ENCODE results near the gene RPS6KA4. TPM values are rescaled to one million over a fixed set of nuclear protein-coding genes. Genes with fewer than 3 reads are reported as not detected.

RPS6KA4 gene
- polyA plus RNA-seq, 4 donors, result 10.5 to 15.4 (median 11.5) TPM

GRCh38 chr11:64324692-64325469 is 34.1 kb upstream of the RPS6KA4 start:
- DNase-seq (ENCODE audit: low read depth in 4 of 4, low spot score in 3 of 4), result no peak

- no peak for DNase-seq (ENCODE audit: low read depth in 4 of 4, low spot score in 3 of 4)
Measured at GRCh38 chr11:64327375-64327774, 31.6 kb upstream of the RPS6KA4 start.

- DNase-seq (ENCODE audit: low read depth in 4 of 4, low spot score in 3 of 4), result no peak
Measured at GRCh38 chr11:64327993-64328392, 31.0 kb upstream of the RPS6KA4 start.

- no peak for DNase-seq (ENCODE audit: low read depth in 4 of 4, low spot score in 3 of 4)
Measured at GRCh38 chr11:64330888-64331287, 28.1 kb upstream of the RPS6KA4 start.

GRCh38 chr11:64331569-64332371 is 27.2 kb upstream of the RPS6KA4 start:
- no peak for DNase-seq (ENCODE audit: low read depth in 4 of 4, low spot score in 3 of 4)

GRCh38 chr11:64333556-64333955 is 25.4 kb upstream of the RPS6KA4 start:
- DNase-seq (ENCODE audit: low read depth in 4 of 4, low spot score in 3 of 4), result no peak

GRCh38 chr11:64334764-64335735 is 23.9 kb upstream of the RPS6KA4 start:
- DNase-seq (ENCODE audit: low read depth in 4 of 4, low spot score in 3 of 4), result no peak

- no peak for DNase-seq (ENCODE audit: low read depth in 4 of 4, low spot score in 3 of 4)
Measured at GRCh38 chr11:64337538-64338249, 21.3 kb upstream of the RPS6KA4 start.

GRCh38 chr11:64338716-64339115 is 20.2 kb upstream of the RPS6KA4 start:
- no peak for DNase-seq (ENCODE audit: low read depth in 4 of 4, low spot score in 3 of 4)

- DNase-seq (ENCODE audit: low read depth in 4 of 4, low spot score in 3 of 4), result no peak
Measured at GRCh38 chr11:64339286-64339685, 19.7 kb upstream of the RPS6KA4 start.

- no peak for DNase-seq (ENCODE audit: low read depth in 4 of 4, low spot score in 3 of 4)
Measured at GRCh38 chr11:64339754-64340408, 19.1 kb upstream of the RPS6KA4 start, which contains the start of gene CCDC88B. TSS of gene CCDC88B (plus strand) at chr11:64340204. CDS start at chr11:64340267, 63 bp downstream.

- no peak for DNase-seq (ENCODE audit: low read depth in 4 of 4, low spot score in 3 of 4)
Measured at GRCh38 chr11:64340671-64341335, 18.2 kb upstream of the RPS6KA4 start.

- no peak for DNase-seq (ENCODE audit: low read depth in 4 of 4, low spot score in 3 of 4)
Measured at GRCh38 chr11:64341429-64341828, 17.5 kb upstream of the RPS6KA4 start.

GRCh38 chr11:64341851-64342791 is 16.8 kb upstream of the RPS6KA4 start:
- DNase-seq (ENCODE audit: low read depth in 4 of 4, low spot score in 3 of 4), result peak in 2 of 4 donors; percentile 63 to 72

- no peak for DNase-seq (ENCODE audit: low read depth in 4 of 4, low spot score in 3 of 4)
Measured at GRCh38 chr11:64342869-64343745, 15.9 kb upstream of the RPS6KA4 start.

GRCh38 chr11:64343767-64344559 is 15.0 kb upstream of the RPS6KA4 start:
- DNase-seq (ENCODE audit: low read depth in 4 of 4, low spot score in 3 of 4), result no peak

Measured in right renal pelvis (tissue), 4 donors.